Activated CD8-positive, alpha-beta memory T cell treated with anti-CD3 and anti-CD28 coated beads, Interleukin-2, amount 10 ng/mL, durations not matched to agents 7 days and 5 days (primary cell): ENCODE data around the gene ALDH1A3. TPM values are rescaled to one million over a fixed set of nuclear protein-coding genes. Genes with fewer than 3 reads are reported as not detected.
"Not testable (repeated sequence)": the region's sequence is repeated elsewhere in the genome, so short reads cannot be mapped to it uniquely, and the experiment has no call there.

Experiments used
- ATAC-seq: fragments of 150-1000 bp; cut with Tn5 transposase; one replicate; pipeline ENCODE4 v1.10.0; 2021; ENCODE audit warnings: moderate library complexity
- CTCF ChIA-PET: fragments of 350-600 bp; sonication (Branson Sonifier 250); formaldehyde crosslinking; loops from one replicate; lab custom pipeline; 2021; ENCODE audit warnings: antibody characterized with exemption; lab: Charles Lee
- DNase-seq: peaks from one replicate; pipeline ENCODE4 v3.0.0-alpha.2; 2020
- H3K27ac Mint-ChIP-seq: one replicate; pipeline ENCODE4 v1.8.0; 2021; ENCODE audit warnings: mild to moderate bottlenecking, mixed read lengths
- H3K27me3 Mint-ChIP-seq: one replicate; pipeline ENCODE4 v1.8.0; 2021; ENCODE audit warnings: mixed read lengths
- H3K36me3 Mint-ChIP-seq: one replicate; pipeline ENCODE4 v1.8.0; 2021; ENCODE audit warnings: mild to moderate bottlenecking, mixed read lengths
- H3K4me1 Mint-ChIP-seq: one replicate; pipeline ENCODE4 v1.8.0; 2021; ENCODE audit warnings: mixed read lengths
- H3K4me3 Mint-ChIP-seq: one replicate; pipeline ENCODE4 v1.8.0; 2021; ENCODE audit warnings: mild to moderate bottlenecking, moderate library complexity, mixed read lengths
- H3K9me3 Mint-ChIP-seq: one replicate; pipeline ENCODE4 v1.8.0; 2022; ENCODE audit warnings: low read depth, mixed read lengths
- total RNA-seq, 2 experiments: library from RNA; stranded (reverse); gene quantifications; one replicate each; pipeline ENCODE4 v1.2.3, GENCODE V29; 2021

ALDH1A3 gene
- total RNA-seq, 2 experiments from 2014 or later: not detected

DNA sequence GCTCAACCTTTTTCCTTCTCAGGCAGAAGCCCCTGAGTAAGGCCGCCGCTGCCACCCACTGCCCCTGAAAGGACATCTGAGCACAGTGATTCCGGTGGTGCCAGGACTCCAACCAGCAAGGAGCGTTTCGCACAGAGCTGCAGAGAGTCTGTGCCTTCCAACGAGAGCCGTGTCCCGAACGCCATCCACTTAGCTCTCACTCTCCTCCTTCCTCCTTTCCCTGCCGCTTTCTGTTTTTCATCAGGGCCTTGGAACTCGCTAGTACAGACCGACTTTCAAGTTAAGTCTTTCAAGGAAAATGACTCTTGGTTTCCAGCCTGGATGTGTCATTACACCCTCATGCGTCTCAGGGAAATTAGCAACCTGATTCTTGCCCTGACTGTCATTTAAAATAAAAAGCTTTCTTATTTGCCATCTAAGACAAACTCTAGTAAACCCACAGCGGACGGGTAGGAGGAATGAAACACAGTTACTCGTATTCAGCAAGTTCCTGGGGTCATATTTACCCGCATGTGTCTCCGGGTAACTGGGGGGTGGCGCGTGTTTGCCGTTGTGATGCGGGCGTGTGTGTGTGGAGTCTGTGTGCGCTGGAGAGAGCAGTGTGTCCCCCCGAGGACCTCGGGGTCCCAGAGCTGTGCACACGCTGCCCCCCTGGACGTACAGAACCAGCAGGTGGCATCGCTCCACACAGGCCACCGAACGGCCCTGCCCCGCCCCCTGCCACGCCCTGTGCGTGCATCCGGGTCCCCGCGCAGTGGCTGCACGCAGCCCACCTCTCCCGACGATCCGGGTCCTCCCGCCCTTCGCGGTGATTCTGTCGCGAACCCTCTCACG, 30.4 kb upstream of the ALDH1A3 start:
- Mint-ChIP-seq H3K27me3 (peaks cover 24% of the 10 kb centered on the region), H3K4me3 (peak overlapping the region; percentile 64), H3K4me1 (peaks cover 5% of the 10 kb centered on the region), H3K36me3 (no peaks in the 10 kb centered on the region), H3K9me3 (no peaks in the 10 kb centered on the region), H3K27ac (no peak overlapping the region)
- CTCF ChIA-PET: interaction anchor here (1.0 to 1.3 kb wide), 2 partner anchors 54 to 158 kb away, joined by 3 to 5 read pairs; no protein-coding TSS in a partner anchor
- peak; percentile 97 for ATAC-seq
- peak; percentile 63 for DNase-seq

DNA sequence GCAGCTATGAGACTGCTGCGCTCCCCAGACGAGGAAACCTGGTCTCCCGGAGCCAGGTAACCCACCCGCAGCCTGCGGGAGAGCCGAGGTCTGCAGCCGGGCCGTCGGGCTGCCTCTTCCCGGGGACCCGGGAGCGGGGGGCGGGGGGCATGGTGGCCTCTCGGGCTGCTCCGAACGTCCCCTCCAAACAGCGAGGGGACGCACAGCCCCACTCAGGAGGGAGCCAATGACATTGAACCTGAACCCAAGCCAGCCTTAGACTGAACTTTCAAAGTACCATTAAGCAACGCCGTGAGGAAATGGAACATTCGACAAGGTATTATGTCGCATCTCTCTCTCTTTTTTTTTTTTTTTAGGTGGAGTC, 29.8 kb upstream of the ALDH1A3 start:
- no peaks in the 10 kb centered on the region for H3K36me3 Mint-ChIP-seq
- ATAC-seq (no peak), DNase-seq (no peak)
- peak overlapping the region; percentile 64 for H3K4me3 Mint-ChIP-seq
- no peaks in the 10 kb centered on the region for H3K9me3 Mint-ChIP-seq
- peaks cover 27% of the 10 kb centered on the region for H3K27me3 Mint-ChIP-seq
- H3K27ac Mint-ChIP-seq: no peak overlapping the region
- CTCF ChIA-PET: interaction anchor here (1.3 kb wide), 1 partner anchor 157 kb away, joined by 5 read pairs; no protein-coding TSS in a partner anchor
- H3K4me1 Mint-ChIP-seq: peaks cover 5% of the 10 kb centered on the region

DNA sequence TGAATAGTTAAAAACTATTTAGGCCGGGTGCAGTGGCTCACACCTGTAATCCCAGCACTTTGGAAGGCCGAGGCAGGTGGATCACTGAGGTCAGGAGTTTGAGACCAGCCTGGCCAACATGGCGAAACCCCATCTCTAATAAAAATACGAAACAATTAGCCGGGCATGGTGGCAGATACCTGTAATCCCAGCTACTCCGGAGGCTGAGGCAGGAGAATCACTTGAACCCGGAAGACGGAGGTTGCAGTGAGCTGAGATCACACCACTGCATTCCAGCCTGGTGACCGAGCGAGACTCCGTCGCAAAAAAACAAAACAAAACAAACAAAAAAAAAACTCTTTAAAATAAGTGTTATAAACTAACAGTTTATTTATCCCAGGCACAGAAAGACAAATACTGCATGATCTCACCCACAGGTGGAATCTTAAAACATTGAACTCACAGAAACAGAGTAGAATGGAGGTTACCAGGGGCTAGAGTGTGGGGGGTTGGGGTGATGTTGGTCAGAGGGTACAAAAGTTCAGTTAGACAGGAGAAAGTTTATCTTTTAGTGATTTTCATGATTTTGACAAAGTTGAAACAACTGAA, 28.1 kb upstream of the ALDH1A3 start:
- H3K4me1 Mint-ChIP-seq, H3K4me3 Mint-ChIP-seq, CTCF ChIA-PET, H3K9me3 Mint-ChIP-seq, ATAC-seq, DNase-seq, H3K36me3 Mint-ChIP-seq, H3K27ac Mint-ChIP-seq: not testable (repeated sequence)
- peaks cover 27% of the 10 kb centered on the region for H3K27me3 Mint-ChIP-seq

DNA sequence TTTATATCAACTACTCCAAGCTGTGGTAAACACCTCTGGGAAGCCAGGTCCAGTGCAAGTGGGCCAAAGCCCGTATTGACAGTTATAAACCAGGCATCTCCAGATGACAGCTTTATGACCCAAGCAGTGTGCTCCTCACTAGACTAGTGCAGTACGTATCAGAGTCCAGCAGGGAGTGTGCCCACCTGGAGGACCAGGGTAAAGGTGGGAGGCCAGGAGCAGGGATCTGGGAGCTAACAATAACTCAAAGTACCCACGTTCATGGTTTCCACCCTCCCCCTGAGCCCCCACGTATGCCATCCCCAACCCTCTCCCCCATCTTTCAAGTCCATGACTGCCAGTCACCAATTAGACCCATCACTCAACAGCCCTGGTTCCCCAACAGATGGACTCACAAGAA, 27.0 kb upstream of the ALDH1A3 start:
- CTCF ChIA-PET: interaction anchor here (0.9 kb wide), 1 partner anchor 19 kb away, joined by 3 read pairs; no protein-coding TSS in a partner anchor
- ATAC-seq (no peak), DNase-seq (no peak)
- Mint-ChIP-seq H3K4me3 (no peak overlapping the region), H3K4me1 (peaks cover 5% of the 10 kb centered on the region), H3K27me3 (peaks cover 22% of the 10 kb centered on the region), H3K9me3 (no peaks in the 10 kb centered on the region), H3K27ac (no peak overlapping the region), H3K36me3 (no peaks in the 10 kb centered on the region)

DNA sequence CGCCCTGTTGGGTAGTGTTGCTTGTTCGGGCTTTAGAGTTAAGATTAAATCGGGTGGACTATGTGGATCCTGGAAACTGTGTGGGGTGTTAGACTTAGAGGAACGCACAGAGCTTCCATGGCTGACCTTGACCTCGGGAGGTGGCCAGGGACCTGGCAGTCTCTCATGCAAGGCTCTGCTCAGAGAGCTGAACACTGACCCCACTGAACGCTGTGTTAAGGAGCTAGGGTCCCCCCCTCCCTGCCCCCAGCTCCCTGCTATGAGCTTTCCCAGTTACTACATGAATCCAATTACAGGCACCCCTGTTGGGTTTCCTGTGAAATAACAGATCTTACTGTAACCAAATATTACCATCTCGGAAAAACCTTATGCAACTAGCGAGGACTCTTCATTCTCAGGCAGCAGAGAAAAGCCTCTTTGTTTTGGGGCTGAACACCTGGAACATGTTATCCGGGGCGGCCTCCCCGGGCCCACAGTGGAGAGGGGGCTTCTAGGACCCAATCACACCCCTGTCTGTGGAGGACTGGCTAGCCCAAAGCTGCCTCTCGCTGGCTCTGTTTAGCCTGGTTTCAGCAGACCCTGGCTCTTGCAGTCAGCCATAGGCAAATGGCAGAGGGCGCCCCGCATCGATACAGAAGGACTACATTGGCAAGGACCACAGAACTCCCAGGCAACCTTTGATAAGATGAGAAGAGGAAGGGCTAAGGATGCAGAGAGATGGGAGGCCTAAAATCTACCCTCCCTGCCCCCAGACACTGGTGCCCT, 25.8 kb upstream of the ALDH1A3 start:
- H3K9me3 Mint-ChIP-seq: no peaks in the 10 kb centered on the region
- no peaks in the 10 kb centered on the region for H3K36me3 Mint-ChIP-seq
- CTCF ChIA-PET: no interaction called here
- ATAC-seq (no peak), DNase-seq (no peak)
- no peak overlapping the region for H3K27ac Mint-ChIP-seq
- H3K4me1 Mint-ChIP-seq: peaks cover 5% of the 10 kb centered on the region
- H3K4me3 Mint-ChIP-seq: no peak overlapping the region
- peaks cover 17% of the 10 kb centered on the region for H3K27me3 Mint-ChIP-seq

DNA sequence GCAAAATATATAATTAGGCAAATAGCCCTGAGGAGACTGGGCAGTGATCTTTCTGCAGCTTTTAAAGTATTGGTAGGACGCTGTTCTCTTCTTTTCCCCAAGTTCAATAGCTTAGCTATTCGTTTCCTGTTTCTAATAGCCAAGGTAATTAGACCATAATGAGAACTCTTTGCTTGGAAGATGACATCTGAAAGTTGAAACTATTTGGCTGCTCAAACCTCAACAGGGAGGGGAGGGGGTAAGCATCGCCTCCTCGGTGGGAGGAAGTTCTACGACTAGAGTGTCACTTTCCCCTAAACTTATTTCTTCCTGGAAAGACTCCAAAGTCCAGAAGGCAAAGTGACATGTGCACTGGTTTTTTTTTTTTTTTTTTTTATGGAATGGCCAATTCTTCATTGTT, 22.8 kb upstream of the ALDH1A3 start:
- Mint-ChIP-seq H3K4me1 (no peaks in the 10 kb centered on the region), H3K27me3 (peaks cover 3% of the 10 kb centered on the region), H3K27ac (no peak overlapping the region), H3K4me3 (no peak overlapping the region), H3K9me3 (no peaks in the 10 kb centered on the region), H3K36me3 (no peaks in the 10 kb centered on the region)
- DNase-seq: no peak
- CTCF ChIA-PET: no interaction called here
- ATAC-seq: no peak

DNA sequence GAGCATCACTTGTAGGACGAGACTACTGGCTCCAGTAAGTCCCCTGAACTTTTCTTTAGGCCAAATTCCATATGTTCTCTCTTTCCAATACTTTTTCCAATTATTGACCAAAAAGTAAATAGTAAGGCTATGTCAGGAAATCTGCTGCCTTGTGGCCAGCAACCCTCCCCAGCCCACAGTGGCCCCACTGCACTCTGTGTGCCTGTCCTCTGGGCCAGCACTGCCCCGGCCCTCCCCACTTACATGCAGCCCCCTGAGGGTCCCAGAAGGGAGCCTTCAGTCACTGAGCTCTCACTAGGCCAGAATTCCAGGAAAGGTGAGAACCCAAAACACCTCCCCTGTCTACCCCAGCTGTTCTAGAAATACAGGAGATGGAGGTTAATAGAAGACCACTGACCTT, 21.3 kb upstream of the ALDH1A3 start:
- Mint-ChIP-seq H3K4me1 (no peaks in the 10 kb centered on the region), H3K9me3 (no peaks in the 10 kb centered on the region), H3K36me3 (no peaks in the 10 kb centered on the region), H3K27ac (no peak overlapping the region), H3K4me3 (no peak overlapping the region), H3K27me3 (peaks cover 3% of the 10 kb centered on the region)
- no peak for DNase-seq
- ATAC-seq: no peak
- CTCF ChIA-PET: interaction anchor here (1.4 kb wide), 1 partner anchor 15 kb away, joined by 3 read pairs; no protein-coding TSS in a partner anchor

DNA sequence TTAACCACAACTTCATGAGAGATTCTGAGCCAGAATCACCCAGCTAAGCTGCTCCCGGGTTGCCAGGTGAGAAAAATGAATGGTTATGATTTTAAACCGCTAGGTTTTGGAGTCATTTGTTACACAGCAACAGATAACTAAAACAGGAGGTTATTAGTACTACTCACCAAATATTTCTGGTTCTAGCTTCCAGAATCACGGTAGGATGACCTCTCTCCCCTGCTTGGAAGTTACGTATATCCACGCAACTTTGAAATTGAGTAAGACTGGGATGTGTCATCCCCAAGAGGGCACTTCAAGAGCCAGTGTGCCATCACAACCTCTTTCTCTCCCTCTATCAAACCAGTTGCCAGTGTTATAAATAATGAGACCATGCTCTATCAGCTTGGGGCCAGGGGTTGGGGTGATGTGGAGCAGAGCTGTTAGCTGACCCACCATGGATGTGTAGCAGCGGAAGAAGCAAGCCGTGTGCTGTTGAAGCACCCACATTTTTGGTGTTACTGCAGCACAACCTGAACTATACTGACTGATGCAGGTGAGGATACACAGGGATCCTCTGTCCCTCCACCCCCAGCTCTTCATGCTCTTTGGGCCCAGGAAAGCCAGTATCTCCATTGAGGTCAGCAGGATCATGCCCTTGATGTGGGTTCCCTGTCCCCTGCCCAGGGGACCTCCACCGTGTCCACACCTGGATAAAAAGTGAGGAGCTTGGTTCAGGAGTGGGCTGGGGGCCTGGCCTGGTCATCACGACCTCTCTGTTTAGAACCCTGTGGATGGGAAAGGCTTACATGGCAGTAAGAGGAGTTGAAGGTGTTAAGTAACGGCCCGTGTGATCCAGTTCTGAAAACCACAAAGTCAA, 19.4 kb upstream of the ALDH1A3 start:
- Mint-ChIP-seq H3K27ac (no peak overlapping the region), H3K9me3 (no peaks in the 10 kb centered on the region), H3K36me3 (no peaks in the 10 kb centered on the region), H3K27me3 (peaks cover 15% of the 10 kb centered on the region), H3K4me3 (no peak overlapping the region), H3K4me1 (no peaks in the 10 kb centered on the region)
- DNase-seq (no peak), ATAC-seq (no peak)
- CTCF ChIA-PET: interaction anchor here (0.7 kb wide), 1 partner anchor 13 kb away, joined by 3 read pairs; no protein-coding TSS in a partner anchor

DNA sequence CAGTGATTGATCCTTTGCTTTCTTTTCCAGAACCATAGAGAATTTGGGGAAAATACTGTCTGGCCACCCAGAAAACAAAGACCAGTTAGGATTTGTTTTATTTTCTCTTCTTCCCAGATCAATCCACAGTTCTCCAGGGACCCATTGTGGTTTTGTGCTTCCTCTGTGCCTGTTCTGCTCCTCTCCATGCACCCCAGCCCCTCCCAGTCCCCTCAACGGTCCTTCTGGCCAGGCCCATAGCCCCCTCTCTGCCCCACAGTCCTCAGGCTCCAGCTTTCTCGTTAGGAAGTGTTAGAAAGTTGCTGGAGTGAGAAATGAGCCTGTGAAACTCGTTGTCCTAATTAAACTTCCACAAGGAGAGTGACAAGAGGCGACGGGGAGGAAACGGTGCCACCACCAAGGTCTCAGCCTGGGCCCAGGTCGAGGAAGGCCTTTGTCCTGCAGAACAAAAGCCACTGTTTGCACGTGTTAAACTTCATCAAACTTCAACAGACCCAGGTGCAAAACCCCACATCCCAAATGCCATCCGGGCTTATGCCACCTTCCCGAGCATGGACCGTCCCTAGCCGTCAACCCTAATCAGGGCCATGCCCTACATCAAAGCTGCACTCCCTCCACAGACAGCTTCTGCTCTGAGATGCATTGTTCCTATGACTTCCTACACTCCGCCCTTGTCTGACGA, 18.7 kb upstream of the ALDH1A3 start:
- H3K4me3 Mint-ChIP-seq: no peak overlapping the region
- CTCF ChIA-PET: no interaction called here

DNA sequence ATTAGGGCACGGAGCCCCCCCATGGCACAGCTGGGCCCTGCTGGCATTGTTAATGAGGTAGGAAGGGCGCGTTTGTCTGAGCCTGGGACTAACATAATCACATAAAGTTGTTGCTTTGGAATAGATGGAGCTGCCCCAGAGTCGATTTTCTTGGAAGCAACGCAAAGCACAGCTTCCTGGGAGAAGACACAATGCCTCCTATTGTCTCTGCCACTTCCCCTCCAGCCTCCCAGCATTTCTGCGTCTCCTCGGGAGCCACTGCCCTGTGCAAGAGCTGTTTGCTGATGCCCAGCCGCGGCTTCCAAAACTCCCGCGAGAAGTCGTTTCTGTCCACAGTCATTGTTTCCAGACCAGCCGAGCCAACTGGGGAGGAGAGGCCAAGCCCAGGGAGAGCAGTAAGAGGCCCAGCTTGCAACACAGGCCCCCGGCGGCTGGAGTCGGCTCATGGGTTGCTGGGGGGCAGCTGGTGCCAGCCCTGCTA, 18.1 kb upstream of the ALDH1A3 start:
- Mint-ChIP-seq H3K27ac (no peak overlapping the region), H3K4me3 (no peak overlapping the region), H3K9me3 (no peaks in the 10 kb centered on the region), H3K36me3 (no peaks in the 10 kb centered on the region), H3K4me1 (no peaks in the 10 kb centered on the region), H3K27me3 (peaks cover 15% of the 10 kb centered on the region)
- ATAC-seq (no peak), DNase-seq (no peak)
- CTCF ChIA-PET: no interaction called here

More for the DNA sequence above, 18.7 kb upstream of the ALDH1A3 start:
- no peaks in the 10 kb centered on the region for H3K36me3 Mint-ChIP-seq
- no peaks in the 10 kb centered on the region for H3K9me3 Mint-ChIP-seq
- ATAC-seq (no peak), DNase-seq (no peak)
- H3K4me1 Mint-ChIP-seq: no peaks in the 10 kb centered on the region
- no peak overlapping the region for H3K27ac Mint-ChIP-seq
- peaks cover 15% of the 10 kb centered on the region for H3K27me3 Mint-ChIP-seq

DNA sequence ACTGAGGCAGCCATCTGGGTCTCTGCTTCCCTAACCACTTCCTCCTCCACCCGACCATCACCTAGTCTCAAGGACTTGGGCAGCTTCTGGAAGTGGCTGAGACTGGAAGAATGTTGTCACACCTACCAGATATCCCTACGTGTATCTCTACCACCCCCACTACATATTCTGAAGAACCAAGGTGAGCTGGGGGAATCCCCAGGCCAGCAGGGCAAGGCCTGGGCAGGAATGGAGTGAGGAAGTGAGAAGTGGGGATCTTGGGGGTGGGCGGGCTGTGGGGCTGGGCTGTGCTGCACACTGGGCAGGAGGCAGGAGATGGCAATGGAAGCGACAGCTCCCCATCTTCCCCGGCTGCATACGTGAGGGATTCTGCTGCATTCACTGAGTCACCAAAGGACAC, 17.5 kb upstream of the ALDH1A3 start:
- Mint-ChIP-seq H3K9me3 (no peaks in the 10 kb centered on the region), H3K4me3 (no peak overlapping the region), H3K36me3 (no peaks in the 10 kb centered on the region), H3K4me1 (no peaks in the 10 kb centered on the region), H3K27me3 (peaks cover 15% of the 10 kb centered on the region), H3K27ac (no peak overlapping the region)
- CTCF ChIA-PET: no interaction called here
- ATAC-seq: no peak
- no peak for DNase-seq

DNA sequence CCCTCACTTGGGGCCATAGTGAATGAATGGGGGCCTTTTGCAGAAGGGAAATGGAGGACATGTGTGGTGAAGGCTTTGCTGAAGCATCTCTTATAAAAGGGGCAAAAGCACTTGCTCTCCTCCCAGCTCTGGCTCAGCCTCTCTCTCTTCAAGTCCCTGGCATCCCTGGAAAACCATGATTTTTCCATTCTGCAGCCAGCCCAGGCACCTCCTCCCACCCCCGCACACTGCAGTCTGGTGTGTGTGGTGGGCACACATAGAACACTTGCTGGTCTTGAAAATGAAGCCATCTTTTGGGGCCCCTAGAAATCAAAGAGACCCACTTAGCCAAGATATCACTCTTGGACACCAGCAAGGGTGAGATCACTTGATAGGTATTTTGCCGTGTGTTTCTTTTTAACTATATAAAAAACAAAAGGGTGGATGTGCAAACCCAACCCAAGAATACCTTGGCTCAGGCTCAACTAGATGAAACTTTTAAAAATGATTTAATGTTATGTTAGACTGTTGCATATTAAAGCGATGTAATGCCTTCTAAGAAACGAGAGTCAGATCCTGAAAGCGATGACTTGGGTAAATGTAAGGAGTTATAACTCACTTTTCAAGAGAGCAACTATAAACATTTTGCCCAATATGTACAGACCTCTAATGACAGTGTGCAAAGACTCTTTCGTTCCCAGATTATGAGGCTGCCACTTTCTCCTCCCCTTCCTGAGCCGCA, 16.4 kb upstream of the ALDH1A3 start:
- H3K9me3 Mint-ChIP-seq: no peaks in the 10 kb centered on the region
- H3K27me3 Mint-ChIP-seq: peaks cover 15% of the 10 kb centered on the region
- DNase-seq (no peak), ATAC-seq (no peak)
- H3K36me3 Mint-ChIP-seq: no peaks in the 10 kb centered on the region
- no peaks in the 10 kb centered on the region for H3K4me1 Mint-ChIP-seq
- H3K27ac Mint-ChIP-seq: no peak overlapping the region
- H3K4me3 Mint-ChIP-seq: no peak overlapping the region
- CTCF ChIA-PET: interaction anchor here (1.6 kb wide), 1 partner anchor 10 kb away, joined by 5 read pairs; no protein-coding TSS in a partner anchor
